ENCODE measurements around the gene SETMAR.
"Not testable (repeated sequence)": the region's sequence is repeated elsewhere in the genome, so short reads cannot be mapped to it uniquely, and the experiment has no call there.

Gene SETMAR

DNA sequence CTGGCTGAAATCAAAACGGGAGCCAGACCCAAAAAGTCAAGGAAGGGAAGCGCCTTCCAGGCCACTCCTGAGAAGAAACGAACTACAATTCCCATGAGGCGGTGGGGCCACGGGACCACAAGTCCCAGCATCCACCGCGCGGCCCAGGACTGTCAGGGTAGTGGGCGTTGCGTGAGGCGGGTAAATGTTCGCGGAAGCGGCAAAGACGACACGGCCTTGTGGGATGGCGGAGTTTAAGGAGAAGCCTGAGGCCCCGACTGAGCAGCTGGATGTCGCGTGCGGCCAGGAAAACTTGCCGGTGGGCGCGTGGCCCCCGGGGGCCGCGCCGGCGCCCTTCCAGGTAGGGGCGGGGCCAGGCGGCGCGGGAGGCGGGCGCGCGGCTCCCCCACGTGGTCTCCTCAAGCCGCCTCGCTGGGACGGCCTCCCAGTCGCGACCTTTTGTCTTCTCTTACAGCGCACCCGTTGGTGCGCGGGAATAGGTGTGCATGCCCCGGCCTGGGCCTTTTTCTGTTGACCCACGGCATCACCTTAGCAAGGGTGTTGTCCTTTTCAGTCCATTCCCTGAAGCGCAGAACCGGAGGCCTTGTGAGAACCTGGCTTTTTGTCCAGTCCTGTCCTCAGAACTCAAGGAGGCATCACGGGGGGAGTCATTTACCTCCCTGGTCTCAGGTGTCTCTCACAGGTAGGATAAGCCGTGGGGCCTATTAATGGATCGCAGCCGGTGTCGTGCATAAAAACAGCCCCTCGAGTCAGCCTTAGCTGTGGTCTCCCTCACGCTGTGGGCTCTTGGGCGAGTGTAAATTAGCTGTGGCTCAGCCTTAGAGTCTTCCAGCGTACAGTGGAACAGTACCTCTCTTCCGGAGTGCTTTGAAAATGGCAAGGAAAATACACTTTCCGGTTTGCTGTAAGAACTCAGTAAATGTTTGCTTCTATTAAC, at the start of gene SETMAR:
Gene SETMAR, plus strand, starts transcription at position 183 of the 937 bp plus-strand sequence. Its CDS starts 2 bp downstream, at position 185.
- peak; percentile 68 for DNase-seq

GRCh38 chr3:4261406-4261805, 41.8 kb upstream of the SETMAR start:
- no peak for DNase-seq

DNA sequence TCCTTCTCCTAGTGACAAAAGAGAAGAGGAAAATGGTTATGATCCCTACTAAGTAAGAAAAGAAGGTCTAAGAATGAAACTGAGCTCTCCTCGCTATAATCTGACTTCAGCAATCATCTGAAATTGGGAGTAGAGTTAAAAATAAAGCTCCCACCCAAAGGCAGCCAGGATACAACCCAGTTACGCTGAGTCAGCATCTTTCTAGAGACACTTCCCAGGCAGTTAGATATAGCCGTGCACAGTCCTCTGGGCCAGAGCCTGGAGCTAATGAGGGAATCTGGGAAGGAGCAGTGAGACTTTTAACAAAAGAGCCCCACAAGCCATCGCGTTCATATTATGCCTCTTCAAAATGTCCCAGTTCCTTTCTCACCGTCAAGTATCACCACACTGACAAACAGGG, 39.1 kb upstream of the SETMAR start:
- DNase-seq: no peak

DNA sequence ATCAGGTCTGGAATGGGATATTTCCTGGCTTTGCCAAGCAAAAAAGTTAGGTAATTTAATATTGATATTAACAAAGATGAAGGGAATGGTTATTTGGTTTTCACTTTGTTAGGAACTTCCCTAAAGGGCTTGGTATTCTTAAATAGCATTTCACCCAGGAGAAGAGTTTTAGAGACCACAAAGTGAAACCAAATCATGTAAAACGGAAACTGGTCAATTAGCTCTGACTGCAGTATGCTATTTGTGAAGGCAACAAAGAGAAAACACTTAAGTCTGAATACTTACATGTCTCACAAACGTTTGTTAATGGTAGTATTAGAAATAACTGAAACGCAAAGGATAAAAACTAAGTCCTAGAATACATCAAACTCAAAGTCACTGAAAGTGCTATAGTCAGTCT, 32.4 kb upstream of the SETMAR start:
- no peak for DNase-seq

- no peak for DNase-seq
Observed at GRCh38 chr3:4271834-4272233, 31.3 kb upstream of the SETMAR start.

DNA sequence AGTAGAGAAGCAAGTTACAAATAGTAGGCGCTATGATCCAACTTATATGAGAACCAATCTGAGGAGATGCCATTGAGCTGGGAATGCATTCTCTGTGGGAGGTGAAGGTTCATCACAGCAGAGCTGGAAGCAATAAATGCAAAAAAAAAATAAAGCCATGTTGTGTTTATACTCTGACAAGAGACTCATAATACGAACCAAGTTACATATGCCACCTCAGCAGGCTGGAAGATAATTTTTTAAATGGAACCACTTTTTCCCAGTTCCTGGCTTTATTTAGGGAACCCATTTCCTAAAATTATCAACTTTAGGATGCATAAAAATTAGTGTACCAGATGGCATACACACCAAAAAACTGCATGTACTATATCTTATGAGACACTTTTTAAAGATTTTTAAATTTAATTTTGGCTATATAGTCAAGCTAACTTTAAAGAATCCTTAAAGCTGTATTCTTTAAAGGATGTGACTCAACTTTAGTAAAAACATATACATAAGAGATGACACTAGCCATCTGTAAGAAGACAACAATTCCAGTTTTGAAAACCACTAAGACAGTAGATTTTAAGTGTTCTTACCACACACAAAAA, 23.6 kb upstream of the SETMAR start:
- no peak for DNase-seq

DNA sequence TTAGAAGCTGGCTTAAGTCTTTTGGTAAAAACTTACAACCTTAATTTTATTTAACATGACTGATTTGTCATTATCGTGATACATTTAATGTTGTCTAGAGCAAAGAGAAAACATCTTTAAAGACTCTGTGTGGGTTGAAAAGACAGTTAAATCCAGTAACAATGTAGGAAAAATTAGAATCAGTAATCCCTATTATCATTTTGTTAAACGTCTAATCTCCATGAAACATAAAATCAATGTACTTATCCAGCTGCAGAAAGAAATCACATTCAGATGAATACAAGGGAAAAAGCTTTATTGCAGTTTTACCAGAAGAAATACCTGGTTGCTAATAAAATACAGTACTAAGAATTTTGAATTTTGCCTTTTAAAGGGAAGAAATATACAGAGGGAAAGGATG, 21.2 kb upstream of the SETMAR start:
- DNase-seq: no peak

DNA sequence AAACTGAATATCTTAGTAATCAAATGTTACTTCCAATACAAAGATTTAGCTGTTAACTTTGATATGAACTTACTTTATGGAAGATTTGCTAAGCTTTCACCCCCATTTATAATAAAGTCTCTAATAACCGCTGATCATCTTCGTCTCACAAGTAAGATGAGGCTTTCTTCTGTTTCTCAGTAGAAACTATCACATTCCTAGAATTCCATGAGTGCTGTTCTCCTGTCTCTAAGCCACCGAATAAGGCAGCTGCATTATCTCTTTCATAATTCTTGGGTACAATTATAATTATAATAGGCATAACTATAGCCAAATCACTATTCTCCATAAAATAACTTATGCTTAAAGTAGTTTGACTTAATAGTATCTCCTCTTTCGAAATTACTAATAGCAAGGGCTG, 18.3 kb upstream of the SETMAR start:
- DNase-seq: no peak

DNA sequence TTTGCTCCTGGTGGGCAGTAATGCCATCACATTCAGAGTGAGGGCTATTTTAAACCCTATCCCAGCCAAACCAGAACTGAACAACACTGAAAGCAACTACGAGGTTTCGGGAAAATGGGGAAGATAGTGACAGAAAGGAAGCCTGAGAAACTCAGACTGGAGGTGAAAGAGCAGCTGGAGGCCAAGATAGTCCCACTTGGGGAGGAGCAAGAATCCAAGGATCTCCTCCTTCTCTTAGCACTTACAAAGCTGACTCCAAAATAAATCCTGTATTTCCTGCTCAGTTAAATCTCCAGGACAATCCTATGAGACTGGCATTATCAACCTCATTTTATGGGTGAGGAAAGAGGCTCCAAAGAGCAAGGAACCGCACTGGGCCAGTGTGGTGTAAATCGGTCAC, 14.1 kb upstream of the SETMAR start:
- no peak for DNase-seq

DNA sequence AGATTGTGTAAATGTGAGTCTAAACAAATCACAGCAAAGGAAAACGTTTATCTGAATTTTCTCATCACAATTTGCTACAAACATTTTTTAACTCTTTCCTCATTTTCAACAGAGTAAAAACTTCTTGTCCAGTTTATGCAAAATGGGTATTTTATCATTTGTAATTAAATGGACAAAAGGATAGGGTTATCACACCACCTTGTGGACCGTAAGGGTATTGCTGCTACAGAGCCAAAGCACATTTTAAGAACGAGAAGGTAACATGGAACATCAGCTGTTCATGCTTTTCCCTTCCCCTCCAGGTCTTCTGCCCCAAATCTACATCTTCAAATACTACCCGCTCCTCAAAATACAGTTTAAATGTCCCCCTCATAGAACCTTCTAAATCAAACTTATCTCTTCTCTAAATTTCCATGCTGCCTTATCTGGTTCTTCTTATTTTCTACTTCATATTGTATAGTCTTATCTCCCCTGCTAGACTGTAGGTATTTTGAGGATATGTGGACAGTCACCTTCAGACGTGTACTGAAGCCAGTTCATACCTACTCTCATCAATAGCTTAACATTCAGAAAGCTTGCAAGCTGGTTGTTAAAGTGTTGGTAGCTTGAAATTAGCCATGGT, 12.8 kb upstream of the SETMAR start:
- DNase-seq: no peak

DNA sequence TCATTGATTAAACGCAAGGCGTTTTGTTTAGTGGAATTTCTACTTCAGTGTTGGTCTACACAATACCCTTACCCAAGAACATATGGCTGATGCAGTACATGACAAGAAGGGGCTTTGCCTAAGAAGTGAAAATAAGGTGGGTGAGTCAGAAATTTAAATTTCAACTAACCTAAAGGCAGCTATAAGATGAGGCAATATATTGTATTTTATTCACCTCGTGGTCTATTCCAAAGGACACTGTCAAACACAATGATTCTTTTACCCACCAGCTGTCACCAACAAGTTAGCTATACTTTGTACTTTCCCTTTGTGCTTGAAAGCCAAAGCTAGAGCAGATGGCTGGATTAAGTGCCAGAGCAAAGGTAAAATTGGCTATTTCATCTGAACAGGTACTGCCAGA, 10.9 kb upstream of the SETMAR start:
- DNase-seq: no peak

GRCh38 chr3:4294616-4295327, 8.4 kb upstream of the SETMAR start:
- no peak for DNase-seq

GRCh38 chr3:4296454-4296853, 6.7 kb upstream of the SETMAR start:
- not testable (repeated sequence) for DNase-seq

GRCh38 chr3:4297486-4297885, 5.7 kb upstream of the SETMAR start:
- DNase-seq: no peak

DNA sequence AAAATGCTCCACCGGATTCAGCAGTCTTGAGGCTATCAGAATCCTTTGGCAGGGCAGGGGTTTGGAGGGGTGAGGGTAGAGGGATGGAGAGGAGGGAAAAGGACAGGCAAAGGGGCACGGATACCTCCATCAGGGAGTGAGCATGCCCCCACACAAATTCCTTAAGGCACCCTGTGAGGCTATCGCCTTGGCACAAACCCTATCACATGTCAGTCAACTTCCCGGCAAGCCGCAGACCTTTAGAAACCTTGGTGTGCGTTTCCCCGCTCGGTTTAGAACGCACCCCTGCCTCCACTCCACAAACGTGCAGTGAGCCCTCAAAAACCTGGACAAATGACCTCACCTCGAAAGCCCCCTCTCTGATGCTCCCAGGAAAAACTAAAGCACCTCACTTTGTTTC, 422 bp upstream of the SETMAR start:
- no peak for DNase-seq

DNA sequence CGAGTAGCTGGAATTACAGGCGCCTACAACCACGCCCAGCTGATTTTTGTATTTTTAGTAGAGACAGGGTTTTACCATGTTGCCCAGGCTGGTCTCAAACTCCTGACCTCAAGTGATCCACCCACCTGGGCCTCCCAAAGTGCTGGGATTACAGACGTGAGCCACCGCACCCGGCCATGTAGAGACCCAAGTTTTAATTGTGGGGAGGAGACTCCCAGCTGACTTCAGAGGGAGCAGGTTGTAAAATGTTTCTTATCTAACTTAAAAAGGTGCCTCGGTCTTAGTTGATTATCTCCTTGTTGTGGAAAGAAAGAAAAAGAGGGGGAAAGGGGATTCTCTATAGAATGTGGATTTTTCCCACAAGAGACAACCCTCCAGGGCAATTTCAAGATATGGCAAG, 2.0 kb downstream of the SETMAR start:
- not testable (repeated sequence) for DNase-seq

DNA sequence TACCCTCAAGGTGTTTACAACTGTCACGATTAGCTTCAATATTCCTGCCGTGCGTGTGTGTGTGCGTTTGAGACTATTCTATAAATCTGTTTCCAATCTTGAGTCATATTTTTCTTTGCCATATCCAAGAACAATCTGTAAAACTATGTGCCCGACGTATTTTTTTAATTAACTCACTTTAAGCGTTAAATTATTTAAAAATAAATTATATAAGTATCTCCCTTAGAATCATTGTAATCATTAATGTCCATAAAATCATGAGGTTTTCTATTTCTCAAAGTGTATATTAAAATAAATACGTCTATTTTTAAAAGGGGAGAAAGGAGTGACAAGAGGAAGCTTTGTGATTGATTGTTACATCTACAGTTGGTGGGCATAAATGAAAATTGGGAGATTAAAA, 2.9 kb downstream of the SETMAR start:
- no peak for DNase-seq

GRCh38 chr3:4306860-4307259, 3.7 kb downstream of the SETMAR start:
- no peak for DNase-seq

DNA sequence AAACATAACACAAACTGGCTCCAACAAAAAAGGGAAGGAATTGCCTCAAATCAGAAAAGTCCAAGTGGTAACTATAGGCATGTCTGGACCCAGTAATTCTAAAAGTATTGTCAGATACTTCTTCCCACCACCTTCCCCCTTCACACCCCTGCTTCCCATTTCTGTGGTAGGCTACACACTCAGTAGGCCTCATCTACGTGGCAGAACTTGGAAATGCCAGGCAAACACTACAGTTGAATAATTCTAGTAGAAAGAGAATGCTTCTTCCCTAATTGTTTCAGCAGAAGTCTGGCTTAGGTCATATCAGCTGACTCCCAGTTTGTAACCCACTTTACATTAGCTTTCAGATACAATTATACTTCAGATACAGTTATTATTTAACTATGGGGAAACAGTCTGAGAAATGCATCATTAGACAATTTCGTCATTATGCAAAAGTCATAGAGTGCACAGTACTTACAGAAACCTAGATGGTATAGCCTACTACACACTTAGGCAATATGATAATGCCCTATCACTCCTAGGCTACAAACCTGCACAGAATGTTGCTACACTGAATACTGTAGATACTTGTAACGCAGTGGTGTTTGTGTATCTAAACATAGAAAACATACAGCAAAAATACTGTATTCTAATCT, 6.4 kb downstream of the SETMAR start:
- no peak for DNase-seq

- DNase-seq: no peak
Observed at GRCh38 chr3:4310971-4311370, 7.8 kb downstream of the SETMAR start.

DNA sequence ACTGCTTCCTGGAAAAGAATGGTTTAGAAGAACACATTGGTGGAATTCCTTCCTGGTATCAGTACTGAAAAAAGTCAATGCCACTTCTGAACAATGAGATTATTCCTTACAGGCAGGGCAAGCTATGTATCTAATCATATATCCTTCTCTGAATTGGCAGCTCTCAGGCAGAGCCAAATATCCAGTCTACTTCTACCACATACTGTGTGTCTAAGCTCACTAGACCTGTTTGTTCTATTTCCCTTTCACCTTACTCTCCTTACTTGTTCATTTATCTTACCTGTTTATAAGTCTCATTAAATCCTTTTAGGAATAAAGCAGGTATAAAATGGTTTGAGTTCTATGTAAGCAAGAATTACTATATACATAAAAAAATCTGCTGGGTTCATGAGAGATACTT, 8.3 kb downstream of the SETMAR start:
- no peak for DNase-seq

DNA sequence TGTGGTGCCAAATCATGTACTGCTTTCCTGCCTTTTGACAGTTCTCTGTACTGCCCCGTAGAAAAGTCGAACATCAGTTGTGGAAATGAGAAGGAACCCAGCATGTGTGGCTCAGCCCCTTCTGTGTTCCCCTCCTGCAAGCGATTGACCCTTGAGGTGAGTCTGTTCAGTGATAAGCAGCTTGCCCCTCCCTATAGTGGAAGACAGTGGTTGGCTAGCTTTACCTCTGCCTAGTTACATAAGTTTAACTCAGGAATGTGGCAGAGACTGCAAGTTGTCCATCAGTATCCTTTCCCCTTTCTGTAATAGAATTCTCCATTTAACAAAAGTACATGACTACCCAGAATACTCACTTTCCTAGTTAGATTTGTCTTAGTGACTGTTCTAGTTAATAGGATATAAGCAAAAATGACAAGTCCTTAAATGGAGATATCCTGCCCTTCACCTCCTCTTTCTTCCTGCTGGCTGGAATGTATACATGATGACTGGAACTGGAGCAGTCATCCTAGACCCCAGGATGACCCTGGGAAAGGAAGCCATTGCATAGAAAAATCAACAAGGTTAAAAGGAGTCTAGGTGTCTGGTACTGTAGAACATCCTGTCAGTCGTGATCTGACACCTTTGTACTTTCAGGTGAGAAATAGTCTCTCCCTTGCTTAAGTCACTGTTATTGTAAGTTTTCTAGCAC, 10.6 kb downstream of the SETMAR start:
- DNase-seq: no peak
